ENCODE measurements around the gene RGS19.

RGS19 gene

GRCh38 chr20:64038224-64038564, 41.1 kb downstream of the RGS19 start:
- peaks cover 61% of the 10 kb centered on the region for H3K27me3 ChIP-seq (ENCODE audit: control insufficient read depth, insufficient read depth, low read length)
- H3K4me1 ChIP-seq (ENCODE audit: control insufficient read depth, low read depth, low read length), result peaks cover 16% of the 10 kb centered on the region
- H3K36me3 ChIP-seq (ENCODE audit: control insufficient read depth, low read depth, low read length), result peaks cover under 1% of the 10 kb centered on the region
- H3K9me3 ChIP-seq (ENCODE audit: control insufficient read depth, low read depth, low read length), result no peaks in the 10 kb centered on the region
- no peak overlapping the region for H3K27ac ChIP-seq (ENCODE audit: low read length)
- H3K9ac ChIP-seq (ENCODE audit: low read length), result no peak overlapping the region
- H3K4me3 ChIP-seq (ENCODE audit: low read length), result peak overlapping the region; percentile 53

GRCh38 chr20:64037498-64038213, 41.7 kb downstream of the RGS19 start:
- peak overlapping the region; percentile 53 for H3K4me3 ChIP-seq (ENCODE audit: low read length)
- no peaks in the 10 kb centered on the region for H3K9me3 ChIP-seq (ENCODE audit: control insufficient read depth, low read depth, low read length)
- H3K27me3 ChIP-seq (ENCODE audit: control insufficient read depth, insufficient read depth, low read length), result peaks cover 58% of the 10 kb centered on the region
- H3K9ac ChIP-seq (ENCODE audit: low read length), result no peak overlapping the region
- no peak overlapping the region for H3K27ac ChIP-seq (ENCODE audit: low read length)
- H3K4me1 ChIP-seq (ENCODE audit: control insufficient read depth, low read depth, low read length), result peaks cover 16% of the 10 kb centered on the region
- H3K36me3 ChIP-seq (ENCODE audit: control insufficient read depth, low read depth, low read length), result peaks cover 6% of the 10 kb centered on the region

GRCh38 chr20:64037199-64037497, 42.2 kb downstream of the RGS19 start:
- no peak overlapping the region for H3K4me3 ChIP-seq (ENCODE audit: low read length)
- H3K27ac ChIP-seq (ENCODE audit: low read length), result no peak overlapping the region

GRCh38 chr20:64036346-64037198, 42.7 kb downstream of the RGS19 start:
- H3K36me3 ChIP-seq (ENCODE audit: control insufficient read depth, low read depth, low read length), result peaks cover 16% of the 10 kb centered on the region
- H3K27me3 ChIP-seq (ENCODE audit: control insufficient read depth, insufficient read depth, low read length), result peaks cover 48% of the 10 kb centered on the region
- H3K27ac ChIP-seq (ENCODE audit: low read length), result no peak overlapping the region
- no peak overlapping the region for H3K4me3 ChIP-seq (ENCODE audit: low read length)
- no peak overlapping the region for H3K9ac ChIP-seq (ENCODE audit: low read length)
- H3K4me1 ChIP-seq (ENCODE audit: control insufficient read depth, low read depth, low read length), result peaks cover 12% of the 10 kb centered on the region
- H3K9me3 ChIP-seq (ENCODE audit: control insufficient read depth, low read depth, low read length), result no peaks in the 10 kb centered on the region

More at GRCh38 chr20:64037199-64037497, 42.2 kb downstream of the RGS19 start:
- Histone ChIP-seq H3K4me1 (ENCODE audit: control insufficient read depth, low read depth, low read length) (peaks cover 16% of the 10 kb centered on the region), H3K9me3 (ENCODE audit: control insufficient read depth, low read depth, low read length) (no peaks in the 10 kb centered on the region), H3K27me3 (ENCODE audit: control insufficient read depth, insufficient read depth, low read length) (peaks cover 54% of the 10 kb centered on the region), H3K36me3 (ENCODE audit: control insufficient read depth, low read depth, low read length) (peaks cover 11% of the 10 kb centered on the region), H3K9ac (ENCODE audit: low read length) (no peak overlapping the region)

GRCh38 chr20:64035933-64036345, 43.4 kb downstream of the RGS19 start, which contains the start of gene C20orf204:
C20orf204 (plus strand) TSS chr20:64036182; CDS start chr20:64036324, 142 bp downstream.
- Histone ChIP-seq H3K9ac (ENCODE audit: low read length) (no peak within 1 kb of the TSS), H3K9me3 (ENCODE audit: control insufficient read depth, low read depth, low read length) (no peaks in the 10 kb centered on the region), H3K27ac (ENCODE audit: low read length) (no peak within 1 kb of the TSS), H3K4me3 (ENCODE audit: low read length) (no peak within 1 kb of the TSS), H3K36me3 (ENCODE audit: control insufficient read depth, low read depth, low read length) (peaks cover 16% of the 10 kb centered on the region), H3K4me1 (ENCODE audit: control insufficient read depth, low read depth, low read length) (peaks cover 12% of the 10 kb centered on the region), H3K27me3 (ENCODE audit: control insufficient read depth, insufficient read depth, low read length) (peaks cover 42% of the 10 kb centered on the region)

- no peaks in the 10 kb centered on the region for H3K9me3 ChIP-seq (ENCODE audit: control insufficient read depth, low read depth, low read length)
- no peak overlapping the region for H3K4me3 ChIP-seq (ENCODE audit: low read length)
- no peak overlapping the region for H3K27ac ChIP-seq (ENCODE audit: low read length)
- H3K36me3 ChIP-seq (ENCODE audit: control insufficient read depth, low read depth, low read length), result peaks cover 16% of the 10 kb centered on the region
- H3K4me1 ChIP-seq (ENCODE audit: control insufficient read depth, low read depth, low read length), result peaks cover 12% of the 10 kb centered on the region
- H3K27me3 ChIP-seq (ENCODE audit: control insufficient read depth, insufficient read depth, low read length), result peaks cover 36% of the 10 kb centered on the region
- H3K9ac ChIP-seq (ENCODE audit: low read length), result no peak overlapping the region
Observed at GRCh38 chr20:64035066-64035932, 44.0 kb downstream of the RGS19 start.

GRCh38 chr20:64033981-64034493, 45.3 kb downstream of the RGS19 start:
- H3K9me3 ChIP-seq (ENCODE audit: control insufficient read depth, low read depth, low read length), result no peaks in the 10 kb centered on the region
- no peak overlapping the region for H3K27ac ChIP-seq (ENCODE audit: low read length)
- H3K36me3 ChIP-seq (ENCODE audit: control insufficient read depth, low read depth, low read length), result peaks cover 27% of the 10 kb centered on the region
- H3K4me1 ChIP-seq (ENCODE audit: control insufficient read depth, low read depth, low read length), result peaks cover 8% of the 10 kb centered on the region
- H3K4me3 ChIP-seq (ENCODE audit: low read length), result no peak overlapping the region
- H3K27me3 ChIP-seq (ENCODE audit: control insufficient read depth, insufficient read depth, low read length), result peaks cover 23% of the 10 kb centered on the region
- no peak overlapping the region for H3K9ac ChIP-seq (ENCODE audit: low read length)

GRCh38 chr20:64032706-64033624, 46.4 kb downstream of the RGS19 start:
- Histone ChIP-seq H3K9me3 (ENCODE audit: control insufficient read depth, low read depth, low read length) (no peaks in the 10 kb centered on the region), H3K36me3 (ENCODE audit: control insufficient read depth, low read depth, low read length) (peaks cover 36% of the 10 kb centered on the region), H3K4me1 (ENCODE audit: control insufficient read depth, low read depth, low read length) (peaks cover 8% of the 10 kb centered on the region), H3K27me3 (ENCODE audit: control insufficient read depth, insufficient read depth, low read length) (peaks cover 12% of the 10 kb centered on the region), H3K9ac (ENCODE audit: low read length) (no peak overlapping the region), H3K27ac (ENCODE audit: low read length) (no peak overlapping the region), H3K4me3 (ENCODE audit: low read length) (no peak overlapping the region)

- Histone ChIP-seq H3K36me3 (ENCODE audit: control insufficient read depth, low read depth, low read length) (peaks cover 47% of the 10 kb centered on the region), H3K9me3 (ENCODE audit: control insufficient read depth, low read depth, low read length) (no peaks in the 10 kb centered on the region), H3K27ac (ENCODE audit: low read length) (no peak overlapping the region), H3K4me1 (ENCODE audit: control insufficient read depth, low read depth, low read length) (peaks cover 7% of the 10 kb centered on the region), H3K4me3 (ENCODE audit: low read length) (no peak overlapping the region), H3K27me3 (ENCODE audit: control insufficient read depth, insufficient read depth, low read length) (peaks cover 1% of the 10 kb centered on the region), H3K9ac (ENCODE audit: low read length) (no peak overlapping the region)
Observed at GRCh38 chr20:64031822-64032314, 47.5 kb downstream of the RGS19 start.

- no peak overlapping the region for H3K27ac ChIP-seq (ENCODE audit: low read length)
- no peak overlapping the region for H3K9ac ChIP-seq (ENCODE audit: low read length)
- no peaks in the 10 kb centered on the region for H3K4me1 ChIP-seq (ENCODE audit: control insufficient read depth, low read depth, low read length)
- peaks cover 56% of the 10 kb centered on the region for H3K36me3 ChIP-seq (ENCODE audit: control insufficient read depth, low read depth, low read length)
- no peaks in the 10 kb centered on the region for H3K9me3 ChIP-seq (ENCODE audit: control insufficient read depth, low read depth, low read length)
- H3K4me3 ChIP-seq (ENCODE audit: low read length), result no peak overlapping the region
- no peaks in the 10 kb centered on the region for H3K27me3 ChIP-seq (ENCODE audit: control insufficient read depth, insufficient read depth, low read length)
Observed at GRCh38 chr20:64030371-64031134, 48.8 kb downstream of the RGS19 start.

All from iPS-18a (cell line).